NT2/D1 (cell line): ENCODE data around the gene RASGRP1.

Source experiments
- SUZ12 ChIP-seq: IDR thresholded peaks from 2 replicates; pipeline ENCODE4 v1.6.1; 2011; ENCODE audit not compliant: insufficient read length, insufficient read depth; ENCODE audit errors: extremely low read depth
- YY1 ChIP-seq: IDR thresholded peaks from 2 replicates; pipeline ENCODE4 v1.6.1; 2011; ENCODE audit not compliant: insufficient read length, insufficient read depth

- TF ChIP-seq YY1 (no peak), SUZ12 (no peak)
These were observed 5.5 kb downstream of the RASGRP1 start for GRCh38 chr15:38559131-38559530.
